ENCODE results near the gene CD48.

- no peak for TF ChIP-seq CTCF (IDR thresholded peaks at IDR 0.05; ENCODE audit: low read depth, low read length, poor library complexity, severe bottlenecking)
- TF ChIP-seq EZH2phosphoT487 (IDR thresholded peaks at IDR 0.05; ENCODE audit: borderline replicate concordance, low read length) = no peak
Measured at GRCh38 chr1:160755911-160756848, 44.6 kb upstream of the CD48 start.

Measured in DOHH2 (cell line).